Measurements from ENCODE around the gene CCT2. TPM values are rescaled to one million over a fixed set of nuclear protein-coding genes. Genes with fewer than 3 reads are reported as not detected.
"Not testable (repeated sequence)": the region's sequence is repeated elsewhere in the genome, so short reads cannot be mapped to it uniquely, and the experiment has no call there.

Gene CCT2
- polyA plus RNA-seq, 1 donor from 2014 or later: 458 TPM

- H3K9me3 ChIP-seq (ENCODE audit: low read length): no peaks in the 10 kb centered on the region
- H4K20me1 ChIP-seq (ENCODE audit: insufficient read depth): no peaks in the 10 kb centered on the region
- H3K36me3 ChIP-seq (ENCODE audit: insufficient read depth, low read length): peaks cover 42% of the 10 kb centered on the region
- H3K4me2 ChIP-seq (ENCODE audit: low read length): no peak overlapping the region
- peaks cover 3% of the 10 kb centered on the region for H3K79me2 ChIP-seq (replicated peaks; ENCODE audit: insufficient read depth, low read length)
- no peaks in the 10 kb centered on the region for H3K9me2 ChIP-seq (ENCODE audit: insufficient read depth, low read length)
- no peaks in the 10 kb centered on the region for H3F3A ChIP-seq (ENCODE audit: insufficient read depth, low read length, poor library complexity, severe bottlenecking)
- no peak overlapping the region for H3K27ac ChIP-seq (ENCODE audit: low read length)
- H3K27me3 ChIP-seq (ENCODE audit: insufficient read depth, low read depth, low read length): no peaks in the 10 kb centered on the region
- TF ChIP-seq RAD21 (conservative IDR thresholded peaks at IDR 0.05) (no peak), TAF1 (IDR thresholded peaks at IDR 0.05; ENCODE audit: low read depth) (no peak), SMC3 (conservative IDR thresholded peaks at IDR 0.05; ENCODE audit: poor library complexity) (no peak), POLR2AphosphoS5 (IDR thresholded peaks at IDR 0.05) (no peak)
- no peak overlapping the region for H3K4me3 ChIP-seq (ENCODE audit: low read length)
- H2AFZ ChIP-seq (ENCODE audit: low read depth, low read length): no peak overlapping the region
- no peak overlapping the region for H3K9ac ChIP-seq (ENCODE audit: low read length)
Observed at GRCh38 chr12:69601962-69602685, 16.9 kb downstream of the CCT2 start.

GRCh38 chr12:69602954-69603353 is 17.7 kb downstream of the CCT2 start:
- H3K4me2 ChIP-seq (ENCODE audit: low read length): no peak overlapping the region
- no peaks in the 10 kb centered on the region for H3K27me3 ChIP-seq (ENCODE audit: insufficient read depth, low read depth, low read length)
- H2AFZ ChIP-seq (ENCODE audit: low read depth, low read length): no peak overlapping the region
- H4K20me1 ChIP-seq (ENCODE audit: insufficient read depth): no peaks in the 10 kb centered on the region
- no peak overlapping the region for H3K27ac ChIP-seq (ENCODE audit: low read length)
- no peaks in the 10 kb centered on the region for H3F3A ChIP-seq (ENCODE audit: insufficient read depth, low read length, poor library complexity, severe bottlenecking)
- peaks cover 34% of the 10 kb centered on the region for H3K36me3 ChIP-seq (ENCODE audit: insufficient read depth, low read length)
- H3K9me3 ChIP-seq (ENCODE audit: low read length): no peaks in the 10 kb centered on the region
- no peak overlapping the region for H3K9ac ChIP-seq (ENCODE audit: low read length)
- TF ChIP-seq RAD21 (conservative IDR thresholded peaks at IDR 0.05) (no peak), SMC3 (conservative IDR thresholded peaks at IDR 0.05; ENCODE audit: poor library complexity) (no peak), TAF1 (IDR thresholded peaks at IDR 0.05; ENCODE audit: low read depth) (no peak), REST (IDR thresholded peaks at IDR 0.05; ENCODE audit: borderline replicate concordance) (no peak), EZH2 (IDR thresholded peaks at IDR 0.05; ENCODE audit: borderline replicate concordance, insufficient read depth, low read length, poor library complexity, severe bottlenecking) (no peak), MXI1 (conservative IDR thresholded peaks at IDR 0.05; ENCODE audit: poor library complexity, severe bottlenecking) (no peak), POLR2AphosphoS5 (IDR thresholded peaks at IDR 0.05) (no peak), CTCF (IDR thresholded peaks at IDR 0.05; ENCODE audit: poor library complexity, severe bottlenecking) (no peak), EP300 (conservative IDR thresholded peaks at IDR 0.05; ENCODE audit: poor library complexity, severe bottlenecking) (no peak)
- no peaks in the 10 kb centered on the region for H3K9me2 ChIP-seq (ENCODE audit: insufficient read depth, low read length)
- peaks cover 3% of the 10 kb centered on the region for H3K79me2 ChIP-seq (replicated peaks; ENCODE audit: insufficient read depth, low read length)
- H3K4me3 ChIP-seq (ENCODE audit: low read length): no peak overlapping the region

- H3F3A ChIP-seq (ENCODE audit: insufficient read depth, low read length, poor library complexity, severe bottlenecking); H3K9me2 ChIP-seq (ENCODE audit: insufficient read depth, low read length); H3K27me3 ChIP-seq (ENCODE audit: insufficient read depth, low read depth, low read length); H3K79me2 ChIP-seq (replicated peaks; ENCODE audit: insufficient read depth, low read length); H3K4me2 ChIP-seq (ENCODE audit: low read length); H2AFZ ChIP-seq (ENCODE audit: low read depth, low read length); H3K4me3 ChIP-seq (ENCODE audit: low read length); H3K9ac ChIP-seq (ENCODE audit: low read length); H4K20me1 ChIP-seq (ENCODE audit: insufficient read depth); H3K27ac ChIP-seq (ENCODE audit: low read length); H3K9me3 ChIP-seq (ENCODE audit: low read length): not testable (repeated sequence)
- peaks cover 30% of the 10 kb centered on the region for H3K36me3 ChIP-seq (ENCODE audit: insufficient read depth, low read length)
Observed at GRCh38 chr12:69603556-69603955, 18.3 kb downstream of the CCT2 start.

- H4K20me1 ChIP-seq (ENCODE audit: insufficient read depth); H3K4me3 ChIP-seq (ENCODE audit: low read length); H3K4me2 ChIP-seq (ENCODE audit: low read length); H3K9me3 ChIP-seq (ENCODE audit: low read length); H3F3A ChIP-seq (ENCODE audit: insufficient read depth, low read length, poor library complexity, severe bottlenecking); H3K9ac ChIP-seq (ENCODE audit: low read length); H3K27ac ChIP-seq (ENCODE audit: low read length); H3K27me3 ChIP-seq (ENCODE audit: insufficient read depth, low read depth, low read length); H2AFZ ChIP-seq (ENCODE audit: low read depth, low read length); H3K79me2 ChIP-seq (replicated peaks; ENCODE audit: insufficient read depth, low read length); H3K9me2 ChIP-seq (ENCODE audit: insufficient read depth, low read length): not testable (repeated sequence)
- peaks cover 25% of the 10 kb centered on the region for H3K36me3 ChIP-seq (ENCODE audit: insufficient read depth, low read length)
Observed at GRCh38 chr12:69604275-69604674, 19.0 kb downstream of the CCT2 start.

Data from neural cell (in vitro differentiated cells).